ENCODE measurements around the gene CDH16. TPM values are rescaled to one million over a fixed set of nuclear protein-coding genes. Genes with fewer than 3 reads are reported as not detected.

CDH16 gene
- total and polyA plus RNA-seq, 2 experiments from 2014 or later, result 3.2 to 4.4 TPM

GRCh38 chr16:66928702-66929388, 10.2 kb upstream of the CDH16 start:
- Histone ChIP-seq H3K79me2 (peaks cover 12% of the 10 kb centered on the region), H3K27me3 (peaks cover 24% of the 10 kb centered on the region), H3K4me2 (no peak overlapping the region), H4K20me1 (ENCODE audit: insufficient read depth, poor library complexity, severe bottlenecking) (no peaks in the 10 kb centered on the region), H3K27ac (no peak overlapping the region), H2AFZ (no peak overlapping the region), H3K4me3 (no peak overlapping the region), H3K9me2 (replicated peaks; ENCODE audit: insufficient read depth) (no peaks in the 10 kb centered on the region), H3K4me1 (ENCODE audit: insufficient read depth) (peaks cover 11% of the 10 kb centered on the region), H3K36me3 (replicated peaks; ENCODE audit: insufficient read depth, low read depth) (no peaks in the 10 kb centered on the region), H3K9me3 (ENCODE audit: low read depth) (no peaks in the 10 kb centered on the region)
- WGBS (ENCODE audit: low lambda C conversion rate, missing lambda C conversion rate), result 80% methylated on average over 10 of the region's 10 CpGs
- DNase-seq (ENCODE audit: low spot score), result peak; percentile 55
- TF ChIP-seq EZH2 (IDR thresholded peaks at IDR 0.05; ENCODE audit: borderline replicate concordance) (no peak), CTCF (IDR thresholded peaks at IDR 0.05; ENCODE audit: poor library complexity) (peak; percentile 45)

- no peak overlapping the region for H3K4me2 ChIP-seq
- TF ChIP-seq EZH2phosphoT487 (IDR thresholded peaks at IDR 0.05; ENCODE audit: low read depth, severe bottlenecking, unreplicated experiment) (no peak), EZH2 (IDR thresholded peaks at IDR 0.05; ENCODE audit: borderline replicate concordance) (no peak), CTCF (IDR thresholded peaks at IDR 0.05; ENCODE audit: poor library complexity) (no peak)
- peaks cover 4% of the 10 kb centered on the region for H3K79me2 ChIP-seq
These were observed 9.4 kb upstream of the CDH16 start for GRCh38 chr16:66927918-66928649.

DNA sequence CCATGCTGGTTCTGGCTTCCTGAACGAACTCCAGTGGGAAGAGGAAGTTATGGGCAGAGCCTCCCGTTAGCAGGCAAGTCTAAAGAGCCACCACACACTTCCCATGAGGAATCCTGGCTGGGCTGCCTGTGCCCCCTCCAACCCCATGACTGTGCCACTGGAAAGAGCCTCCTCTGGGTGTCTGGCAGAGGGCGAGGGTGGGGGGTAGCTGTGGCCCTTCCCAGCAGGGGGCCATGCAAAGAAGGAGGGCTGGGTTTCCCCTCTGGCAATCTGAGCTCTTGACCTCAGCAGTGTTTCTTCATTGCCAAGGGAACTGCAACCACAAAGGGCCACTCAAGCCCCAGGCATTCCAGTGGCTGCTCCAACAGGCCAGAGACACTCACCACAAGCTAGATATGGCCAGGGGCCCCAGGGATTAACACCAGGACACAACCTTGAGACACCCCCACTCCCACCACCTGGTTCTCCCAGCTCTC, 8.3 kb upstream of the CDH16 start:
- Histone ChIP-seq H3K79me2 (no peaks in the 10 kb centered on the region), H4K20me1 (ENCODE audit: insufficient read depth, poor library complexity, severe bottlenecking) (no peaks in the 10 kb centered on the region), H3K27me3 (peaks cover 24% of the 10 kb centered on the region), H3K4me1 (ENCODE audit: insufficient read depth) (peaks cover 3% of the 10 kb centered on the region), H2AFZ (no peak overlapping the region), H3K9me3 (ENCODE audit: low read depth) (no peaks in the 10 kb centered on the region), H3K9me2 (replicated peaks; ENCODE audit: insufficient read depth) (no peaks in the 10 kb centered on the region), H3K4me2 (no peak overlapping the region), H3K27ac (no peak overlapping the region), H3K36me3 (replicated peaks; ENCODE audit: insufficient read depth, low read depth) (no peaks in the 10 kb centered on the region), H3K4me3 (no peak overlapping the region)
- peak; percentile 45 for DNase-seq (ENCODE audit: low spot score)
- WGBS (ENCODE audit: low lambda C conversion rate, missing lambda C conversion rate), result 70% methylated on average over 3 of the region's 3 CpGs
- TF ChIP-seq EZH2phosphoT487 (IDR thresholded peaks at IDR 0.05; ENCODE audit: low read depth, severe bottlenecking, unreplicated experiment) (no peak), CTCF (IDR thresholded peaks at IDR 0.05; ENCODE audit: poor library complexity) (no peak), EZH2 (IDR thresholded peaks at IDR 0.05; ENCODE audit: borderline replicate concordance) (no peak)

More at GRCh38 chr16:66927918-66928649, 9.4 kb upstream of the CDH16 start:
- Histone ChIP-seq H2AFZ (no peak overlapping the region), H3K9me3 (ENCODE audit: low read depth) (no peaks in the 10 kb centered on the region), H3K4me3 (no peak overlapping the region), H4K20me1 (ENCODE audit: insufficient read depth, poor library complexity, severe bottlenecking) (no peaks in the 10 kb centered on the region), H3K9me2 (replicated peaks; ENCODE audit: insufficient read depth) (no peaks in the 10 kb centered on the region), H3K4me1 (ENCODE audit: insufficient read depth) (peaks cover 6% of the 10 kb centered on the region), H3K27ac (no peak overlapping the region), H3K36me3 (replicated peaks; ENCODE audit: insufficient read depth, low read depth) (no peaks in the 10 kb centered on the region), H3K27me3 (peaks cover 24% of the 10 kb centered on the region)
- WGBS (ENCODE audit: low lambda C conversion rate, missing lambda C conversion rate), result 92% methylated on average over 8 of the region's 8 CpGs
- DNase-seq (ENCODE audit: low spot score), result no peak

All from hepatocyte (in vitro differentiated cells).